Stimulated activated CD8-positive, alpha-beta memory T cell treated with anti-CD3 and anti-CD28 coated beads, Interleukin-2, amount 100 ng/mL, for 48 hours (primary cell): Measurements from ENCODE around the gene RPP30.
"Not testable (repeated sequence)": the region's sequence is repeated elsewhere in the genome, so short reads cannot be mapped to it uniquely, and the experiment has no call there.

ENCODE experiments used
- DNase-seq, 2 donors: peaks; one replicate each; pipeline ENCODE4 v3.0.0-alpha.2; 2020; ENCODE audit warnings: low read depth in 2 of 2

The RPP30 gene

DNA sequence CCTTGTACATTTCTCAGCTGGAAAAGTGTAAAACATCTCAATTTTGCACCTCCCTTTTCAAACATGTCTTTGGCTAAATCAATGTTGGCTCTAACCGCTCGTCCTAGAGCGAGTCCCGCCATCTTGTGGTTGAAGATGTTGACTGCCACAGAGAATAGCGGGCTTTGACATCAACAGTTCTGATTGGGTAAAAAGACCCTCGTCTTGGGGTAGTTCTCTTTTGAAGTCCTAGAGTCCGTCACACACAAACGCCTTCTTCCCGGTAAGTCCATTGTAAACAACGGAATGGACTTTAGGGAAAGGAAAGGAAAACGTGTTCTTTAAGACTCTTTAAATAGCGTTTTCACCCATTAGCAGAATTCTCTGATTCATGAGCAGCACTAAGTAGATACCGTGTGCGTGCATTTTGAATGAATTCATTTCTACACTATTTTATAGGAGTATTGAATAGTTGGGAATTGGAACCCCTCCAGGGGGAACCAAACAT is 452 bp upstream of the RPP30 start:
- DNase-seq: no peak

DNA sequence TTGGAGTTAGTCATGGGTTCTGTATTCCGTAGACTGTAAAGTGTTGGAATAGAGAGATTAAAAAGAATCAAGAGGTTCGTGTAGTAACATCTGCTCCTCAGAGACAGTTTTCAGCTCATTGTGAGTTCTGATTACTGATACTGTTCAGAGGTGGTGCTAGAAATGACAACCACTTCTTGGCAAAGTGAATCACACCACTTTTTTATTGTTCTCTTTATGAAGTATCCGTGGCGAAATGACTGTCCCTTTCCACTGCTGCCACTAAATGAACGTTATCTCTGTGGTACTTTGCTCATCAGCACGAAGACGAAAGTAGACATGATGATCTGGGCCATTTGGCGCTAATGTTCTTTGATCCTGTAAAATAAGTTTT is 860 bp downstream of the RPP30 start:
- DNase-seq: peak in 1 of 2 donors; percentile 5

DNA sequence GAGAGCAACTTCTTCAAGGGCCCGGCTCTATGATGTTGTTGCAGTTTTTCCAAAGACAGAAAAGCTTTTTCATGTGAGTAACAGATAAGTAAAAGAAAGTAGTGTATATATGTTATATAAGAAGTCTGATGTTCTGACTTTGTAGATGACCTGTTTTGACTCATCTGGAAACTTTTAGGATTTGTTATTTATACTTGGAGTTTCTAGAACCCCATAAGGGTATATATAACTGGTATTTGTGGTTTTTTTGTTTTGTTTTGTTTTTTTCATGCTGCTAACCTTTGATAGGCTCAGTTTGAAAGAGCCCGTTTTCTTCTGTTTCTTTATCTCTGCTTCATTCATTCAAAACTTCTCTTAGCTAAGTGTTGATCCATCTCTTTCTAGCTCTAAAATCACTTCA is 7.3 kb downstream of the RPP30 start:
- DNase-seq: no peak

DNA sequence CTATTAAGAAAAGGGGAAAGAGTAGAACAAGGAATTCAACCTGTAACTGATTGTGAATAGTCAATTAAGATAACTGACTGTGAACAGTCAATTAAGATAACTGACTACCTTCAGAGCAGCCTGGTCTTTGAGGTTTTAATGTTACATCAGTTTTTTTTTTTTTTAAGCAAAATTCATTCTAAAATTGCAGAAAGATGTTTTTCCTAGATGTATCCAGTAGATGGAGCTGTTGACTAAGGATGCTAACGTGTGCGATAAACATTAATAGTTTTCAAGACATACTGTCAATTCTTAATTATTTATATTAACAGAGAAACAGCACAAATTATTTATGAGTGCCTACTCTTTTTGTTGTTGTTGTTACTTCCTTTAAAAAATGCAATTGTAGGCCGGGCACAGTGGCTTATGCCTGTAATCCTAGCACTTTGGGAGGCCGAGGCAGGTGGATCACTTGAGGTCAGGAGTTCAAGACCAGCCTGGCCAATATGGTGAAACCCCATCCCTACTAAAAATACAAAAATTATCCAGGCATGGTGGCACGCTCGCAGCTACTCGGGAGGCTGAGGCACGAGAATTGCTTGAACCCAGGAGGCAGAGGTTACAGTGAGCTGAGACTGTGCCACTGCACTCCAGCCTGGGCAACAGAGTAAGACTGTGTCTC is 8.4 kb downstream of the RPP30 start:
- not testable (repeated sequence) for DNase-seq

DNA sequence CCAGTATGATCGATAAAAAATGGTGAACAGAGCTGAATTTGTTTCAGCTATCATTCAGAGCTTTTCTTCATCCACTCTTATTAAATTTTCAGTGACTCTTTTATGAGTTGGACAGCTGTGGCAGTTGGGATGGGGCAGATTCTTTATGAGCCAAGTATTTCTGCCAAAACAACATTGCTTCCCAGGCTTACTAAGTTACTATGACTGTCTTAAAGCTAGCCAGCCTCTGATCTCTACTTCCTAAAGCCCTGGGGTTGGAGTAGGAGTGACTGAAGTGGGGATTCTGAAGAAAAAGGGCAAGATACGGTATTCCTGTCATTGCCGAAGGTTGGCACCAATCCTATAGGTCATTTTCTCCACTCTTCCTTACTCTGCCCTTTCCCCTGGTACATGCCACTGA is 12.7 kb downstream of the RPP30 start:
- no peak for DNase-seq

DNA sequence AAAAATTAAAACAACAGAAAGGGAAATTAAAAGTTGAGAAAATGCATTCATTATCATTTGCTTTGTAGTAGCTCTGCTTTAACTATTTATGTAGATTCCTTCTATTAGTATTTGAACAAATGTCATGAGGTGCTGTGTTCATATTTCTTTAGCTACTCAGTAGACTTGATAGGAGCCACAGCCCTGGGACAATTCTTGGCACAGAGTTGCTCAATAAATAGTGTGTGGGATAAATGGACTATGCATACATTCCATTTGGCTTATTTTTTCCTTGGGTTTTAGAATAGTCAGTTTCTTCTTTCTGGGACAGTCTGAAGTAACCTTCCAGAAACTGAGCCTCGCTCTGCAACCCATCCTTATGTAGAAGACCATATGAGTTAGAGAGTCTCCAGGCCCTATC is 13.4 kb downstream of the RPP30 start:
- no peak for DNase-seq

DNA sequence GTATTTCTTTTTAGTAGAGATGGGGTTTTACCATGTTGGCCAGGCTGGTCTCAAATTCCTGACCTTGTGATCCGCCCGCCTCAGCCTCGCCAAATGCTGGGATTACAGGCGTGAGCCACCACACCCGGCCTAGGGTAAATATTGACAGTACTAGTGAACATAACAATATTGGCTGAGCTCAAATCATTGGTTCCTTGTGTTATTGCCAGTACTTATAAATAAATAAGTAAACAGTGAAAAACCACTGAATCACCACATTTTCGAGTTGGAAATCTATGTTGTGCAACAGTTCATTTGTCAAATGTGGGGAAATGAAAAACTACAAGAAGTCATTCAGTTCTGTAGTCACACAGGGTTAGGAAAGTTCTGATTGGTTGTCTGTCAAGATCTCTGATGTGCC is 15.8 kb downstream of the RPP30 start:
- no peak for DNase-seq

DNA sequence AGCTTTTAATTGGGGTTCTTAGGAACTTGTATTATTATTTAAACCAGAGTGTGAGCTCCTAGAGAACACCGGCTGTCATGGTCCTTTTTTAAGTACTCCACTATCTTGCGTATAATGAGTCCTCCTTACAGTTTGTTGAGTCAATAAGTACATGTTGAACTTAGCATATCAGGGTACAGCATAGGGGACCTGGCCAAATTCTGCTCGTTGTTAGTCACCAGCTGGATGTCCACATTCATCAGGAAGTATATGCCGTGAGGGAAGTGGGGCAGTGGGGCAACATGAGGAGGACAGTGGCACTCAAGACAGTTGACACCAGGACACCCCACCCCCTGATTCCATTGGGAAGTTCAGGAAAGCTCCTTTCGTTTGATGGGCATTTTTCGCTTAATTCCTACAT is 16.6 kb downstream of the RPP30 start:
- no peak for DNase-seq

DNA sequence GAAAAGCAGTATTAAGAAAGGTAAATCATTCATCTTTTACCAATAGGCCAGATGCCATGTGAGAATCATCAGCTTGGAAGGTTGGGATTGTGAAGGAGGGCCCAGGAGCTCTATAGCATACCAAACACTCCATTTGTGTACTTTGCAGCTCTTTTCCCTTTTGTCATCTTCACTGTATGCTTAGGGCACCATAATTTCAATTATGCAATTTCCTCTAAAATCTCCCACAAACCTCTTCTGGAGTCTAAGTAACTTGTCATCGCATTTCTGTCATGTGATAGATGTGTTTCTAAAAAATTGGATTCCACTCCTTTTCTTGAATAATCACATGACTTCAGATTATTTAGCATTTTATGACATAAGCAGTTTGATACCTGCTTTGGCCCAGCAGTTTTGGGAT is 17.9 kb downstream of the RPP30 start:
- no peak for DNase-seq

DNA sequence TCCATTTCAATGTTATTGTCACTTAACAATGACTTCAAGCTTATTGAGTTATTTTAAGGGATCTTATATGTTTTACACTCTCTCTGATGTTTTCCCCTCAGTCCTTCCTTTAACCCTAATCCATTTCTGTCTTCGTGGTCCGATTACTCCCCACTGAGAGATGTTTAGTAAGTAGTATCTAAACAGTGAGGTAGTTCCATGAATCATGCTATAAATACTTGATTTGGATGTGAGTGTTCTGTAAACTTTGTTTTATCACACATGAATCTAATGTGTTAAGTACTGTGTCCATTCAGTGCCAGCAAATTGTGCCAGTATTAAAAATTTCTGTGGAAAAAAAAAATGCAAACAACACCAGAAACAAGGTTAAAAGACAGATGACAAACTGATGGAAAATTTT is 18.6 kb downstream of the RPP30 start:
- DNase-seq: no peak

DNA sequence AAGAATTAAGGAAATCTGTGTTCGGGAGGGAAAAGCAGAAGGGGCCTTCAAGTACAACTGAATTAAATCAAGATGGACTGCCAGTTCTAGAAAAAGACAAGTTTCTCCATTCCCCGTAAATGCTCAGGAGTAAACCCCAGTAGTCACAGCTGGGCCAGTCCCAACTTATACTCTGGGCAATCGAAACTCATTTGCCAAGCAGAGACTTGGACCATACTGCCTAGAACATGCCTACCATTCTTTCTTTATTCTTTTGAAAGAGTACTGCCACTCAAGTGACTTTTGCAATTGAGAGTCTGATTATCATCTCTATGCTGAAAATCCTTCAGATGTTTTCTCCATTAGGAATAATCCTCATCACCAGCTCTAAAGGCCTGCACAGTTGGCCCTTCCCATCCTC is 21.4 kb downstream of the RPP30 start:
- no peak for DNase-seq

DNA sequence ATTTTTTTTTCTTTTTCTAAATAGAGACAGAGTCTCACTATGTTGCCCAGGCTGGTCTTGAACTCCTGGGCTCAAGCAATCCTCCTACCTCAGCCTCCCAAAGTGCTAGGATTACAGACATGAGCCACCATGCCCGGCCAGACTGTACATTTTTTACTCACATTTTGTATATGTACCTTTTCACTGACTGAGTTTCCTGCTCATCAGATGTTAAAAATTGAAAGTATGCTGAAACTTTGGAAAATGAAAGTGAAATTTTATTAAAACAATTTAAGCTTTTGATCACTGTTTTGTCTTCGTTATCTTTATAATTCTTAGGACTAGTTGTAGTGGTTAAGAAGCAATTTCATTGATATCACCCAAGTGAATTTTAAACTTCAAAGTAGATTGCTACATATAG is 25.1 kb downstream of the RPP30 start:
- DNase-seq: not testable (repeated sequence)

DNA sequence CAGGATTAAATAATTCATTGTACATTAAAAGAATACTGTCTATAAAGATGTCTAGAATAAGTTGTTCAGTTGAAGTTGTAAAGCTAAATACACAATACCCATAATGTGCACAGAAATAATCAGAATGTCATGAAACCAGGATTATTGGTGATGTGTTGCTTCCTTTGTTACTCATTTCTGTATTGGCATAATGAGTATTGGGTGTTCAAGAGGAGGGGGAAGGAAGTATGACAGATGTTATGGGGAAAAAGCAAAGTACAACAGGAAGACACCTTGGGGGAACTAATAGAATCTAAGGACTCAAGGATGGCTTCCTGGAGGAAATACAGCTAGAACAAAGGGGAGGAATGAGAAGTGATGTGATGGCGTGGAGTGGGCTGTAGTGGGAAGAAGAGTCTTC is 34.2 kb downstream of the RPP30 start:
- no peak for DNase-seq

DNA sequence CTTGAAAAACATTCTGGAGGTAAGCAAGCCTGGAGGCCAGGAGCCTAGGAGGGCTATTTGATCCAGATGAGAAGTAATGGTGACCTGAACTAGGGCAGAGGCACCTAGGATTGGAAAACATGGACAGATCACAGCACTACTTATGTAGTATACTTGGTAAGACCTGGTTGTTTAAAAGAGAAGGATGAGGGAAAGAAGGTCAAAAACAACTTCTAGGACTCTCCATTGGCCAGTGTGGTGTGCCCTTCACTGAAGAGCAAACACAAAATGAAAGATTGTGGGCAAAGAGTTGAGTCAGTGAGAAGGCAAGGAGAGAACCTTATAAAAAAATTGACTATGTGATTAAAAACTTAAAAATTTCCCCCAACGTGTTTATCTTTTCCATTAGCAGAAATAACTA is 34.8 kb downstream of the RPP30 start:
- no peak for DNase-seq

DNA sequence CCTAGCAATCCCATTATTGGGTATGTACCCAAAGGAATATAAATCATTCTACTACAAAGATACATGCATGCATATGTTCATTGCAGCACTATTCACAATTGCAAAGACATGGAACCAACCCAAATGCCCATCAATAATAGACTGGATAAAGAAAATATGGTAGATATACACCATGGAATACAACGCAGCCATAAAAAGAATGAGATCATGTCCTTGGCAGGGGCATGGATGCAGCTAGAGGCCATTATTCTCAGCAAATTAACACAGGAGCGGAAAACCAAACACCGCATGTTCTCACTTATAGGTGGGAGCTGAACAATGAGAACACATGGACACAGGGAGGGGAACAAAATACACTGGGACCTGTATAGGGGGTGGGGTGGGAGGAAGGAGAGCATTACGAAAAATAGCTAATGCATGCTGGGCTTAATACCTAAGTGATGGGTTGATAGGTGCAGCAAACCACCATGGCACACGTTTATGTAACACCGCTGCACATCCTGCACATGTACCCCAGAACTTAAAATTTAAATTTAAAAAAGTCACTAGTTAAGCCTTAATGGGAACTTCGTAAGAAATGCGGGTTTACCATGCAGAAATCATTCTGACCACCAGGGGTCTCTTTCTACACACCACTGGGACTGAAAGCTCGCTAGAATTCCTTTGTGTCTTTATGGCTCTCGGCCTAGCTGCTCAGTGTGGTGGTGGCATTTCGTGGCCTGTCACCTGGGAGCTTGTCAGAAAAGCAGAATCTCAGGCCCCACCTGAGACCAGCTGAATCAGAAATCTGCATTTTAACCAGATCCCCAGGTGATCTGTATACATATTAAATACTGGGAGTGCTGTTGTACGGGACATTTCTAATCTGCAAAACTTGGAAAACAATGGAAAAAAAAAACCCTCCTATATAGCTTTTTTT is 39.6 kb downstream of the RPP30 start:
- DNase-seq: peak; percentile 2 to 20

DNA sequence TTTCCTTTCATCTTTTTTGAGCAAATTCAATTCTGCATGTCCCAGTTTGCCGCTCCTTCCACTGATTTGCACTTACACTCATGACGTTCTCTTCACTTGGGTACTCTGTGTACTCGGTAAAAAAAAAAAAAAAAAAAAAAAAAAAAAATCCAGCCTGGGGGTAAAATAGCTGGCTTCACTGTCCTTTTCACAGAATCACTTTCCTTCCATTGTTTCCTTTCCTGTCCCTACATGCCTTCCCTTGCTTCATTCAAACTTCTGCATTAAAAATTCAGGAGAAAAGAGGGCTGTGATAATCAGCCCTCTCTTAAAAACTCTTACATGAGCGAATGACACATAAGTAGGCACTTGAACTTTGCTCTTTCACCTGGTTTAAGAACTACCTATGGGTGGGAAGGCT is 40.4 kb downstream of the RPP30 start:
- DNase-seq: no peak

DNA sequence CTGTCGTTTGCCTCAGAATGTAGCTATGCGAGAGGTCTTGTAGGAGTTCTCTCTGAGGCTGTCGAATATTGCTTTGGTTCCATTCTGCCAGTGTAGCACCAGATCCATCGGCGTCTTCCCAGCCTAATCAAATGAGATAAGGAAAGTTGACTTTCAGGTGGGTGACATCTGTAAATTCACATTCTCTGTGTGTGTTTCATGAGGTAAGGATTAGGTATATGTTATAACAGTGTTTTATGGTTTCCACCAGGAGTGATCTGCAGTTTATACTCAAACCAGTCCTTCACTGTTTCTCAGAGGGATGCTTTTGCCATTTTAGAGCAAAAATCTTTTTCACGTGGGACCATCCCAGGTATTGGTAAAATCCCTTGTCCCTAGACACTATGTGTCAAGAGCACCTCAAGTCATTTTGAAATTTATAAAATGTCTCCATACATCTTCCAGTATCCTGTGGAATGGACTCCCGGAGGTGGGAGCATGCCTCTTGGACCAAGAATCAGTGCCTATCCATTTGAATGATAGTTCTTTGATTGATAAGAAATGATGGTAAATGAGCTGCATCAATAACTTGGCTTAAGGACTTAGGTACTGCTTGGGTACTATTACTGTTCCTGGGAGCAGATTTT is 41.2 kb downstream of the RPP30 start:
- no peak for DNase-seq

DNA sequence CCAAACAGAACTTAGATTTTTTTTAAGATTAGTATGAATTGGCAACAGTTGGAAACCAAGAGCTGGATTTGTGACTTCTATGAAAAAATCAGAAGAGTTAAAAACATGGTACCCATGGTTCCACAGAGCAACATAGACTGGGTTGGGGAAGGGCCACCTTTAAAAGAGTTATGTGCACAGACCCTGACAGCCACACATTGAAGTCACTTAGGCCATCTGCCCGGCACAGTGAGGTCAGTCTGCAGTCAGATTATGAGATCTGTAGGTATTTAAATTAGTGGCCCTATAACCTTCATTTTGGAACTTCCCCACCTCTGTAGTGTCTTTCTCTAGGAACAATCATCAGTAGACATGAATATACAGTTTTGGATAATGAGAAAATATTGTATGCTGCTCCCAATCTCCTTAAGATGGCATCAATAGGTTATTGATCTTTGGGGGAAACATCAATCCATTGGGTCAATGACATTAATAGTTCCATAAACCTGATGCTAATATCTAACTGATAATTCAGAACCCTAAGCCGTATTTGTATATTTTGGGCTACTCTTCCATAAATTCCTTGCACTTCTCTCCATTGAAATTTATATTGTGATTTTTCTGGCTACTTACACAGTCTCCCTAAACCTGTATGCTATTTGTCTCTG is 42.1 kb downstream of the RPP30 start:
- DNase-seq: no peak

DNA sequence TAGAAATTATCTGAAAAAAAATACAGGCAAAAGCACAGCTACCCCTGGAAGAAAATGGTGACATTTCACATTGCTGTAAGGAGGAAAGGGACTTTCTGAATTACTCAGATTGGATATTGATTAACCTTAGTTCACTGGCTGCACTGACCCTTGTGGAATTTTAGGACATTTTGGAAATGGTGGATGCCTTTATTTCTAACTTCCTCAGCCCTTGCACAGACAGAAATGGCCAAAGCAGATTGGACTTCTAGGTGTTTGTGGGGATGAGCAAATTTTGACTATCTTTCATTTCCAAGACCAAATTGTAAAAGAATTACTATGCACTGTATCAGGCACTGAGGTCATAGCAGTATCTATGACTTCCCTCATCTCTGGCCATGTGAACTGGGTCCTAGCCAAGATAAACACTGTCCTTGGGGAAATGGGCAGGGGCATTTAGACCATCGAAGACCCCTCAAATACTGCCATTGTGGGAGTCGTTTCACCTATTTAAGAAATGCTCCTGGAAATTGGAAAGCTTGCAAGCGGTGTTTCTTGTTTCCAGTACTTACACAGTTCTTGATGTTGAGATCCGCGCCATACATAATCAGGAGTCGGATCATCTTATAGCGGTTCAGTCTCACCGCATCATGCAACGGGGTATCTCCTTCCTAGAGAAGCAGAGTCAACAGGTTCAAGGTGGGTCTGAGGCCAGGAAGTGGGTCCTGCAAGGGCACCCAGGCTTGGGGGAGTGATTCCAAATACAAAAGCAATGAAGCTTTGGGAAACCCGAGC is 43.4 kb downstream of the RPP30 start:
- DNase-seq: no peak

DNA sequence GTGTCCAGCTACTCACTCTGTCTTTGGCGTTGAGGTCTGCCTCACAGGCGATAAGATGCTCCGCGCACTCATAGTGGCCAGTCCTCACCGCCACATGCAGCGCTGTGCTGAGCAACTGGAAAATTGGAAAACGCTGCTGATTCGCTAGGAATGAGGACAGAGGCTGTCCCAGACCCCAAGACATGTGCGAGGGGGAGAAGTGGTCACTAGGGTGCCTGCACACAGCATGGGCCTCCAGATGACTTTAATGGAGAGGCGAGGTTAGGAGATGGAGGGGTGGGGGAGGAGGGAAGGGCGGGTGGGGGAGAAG is 43.9 kb downstream of the RPP30 start:
- DNase-seq: no peak

DNA sequence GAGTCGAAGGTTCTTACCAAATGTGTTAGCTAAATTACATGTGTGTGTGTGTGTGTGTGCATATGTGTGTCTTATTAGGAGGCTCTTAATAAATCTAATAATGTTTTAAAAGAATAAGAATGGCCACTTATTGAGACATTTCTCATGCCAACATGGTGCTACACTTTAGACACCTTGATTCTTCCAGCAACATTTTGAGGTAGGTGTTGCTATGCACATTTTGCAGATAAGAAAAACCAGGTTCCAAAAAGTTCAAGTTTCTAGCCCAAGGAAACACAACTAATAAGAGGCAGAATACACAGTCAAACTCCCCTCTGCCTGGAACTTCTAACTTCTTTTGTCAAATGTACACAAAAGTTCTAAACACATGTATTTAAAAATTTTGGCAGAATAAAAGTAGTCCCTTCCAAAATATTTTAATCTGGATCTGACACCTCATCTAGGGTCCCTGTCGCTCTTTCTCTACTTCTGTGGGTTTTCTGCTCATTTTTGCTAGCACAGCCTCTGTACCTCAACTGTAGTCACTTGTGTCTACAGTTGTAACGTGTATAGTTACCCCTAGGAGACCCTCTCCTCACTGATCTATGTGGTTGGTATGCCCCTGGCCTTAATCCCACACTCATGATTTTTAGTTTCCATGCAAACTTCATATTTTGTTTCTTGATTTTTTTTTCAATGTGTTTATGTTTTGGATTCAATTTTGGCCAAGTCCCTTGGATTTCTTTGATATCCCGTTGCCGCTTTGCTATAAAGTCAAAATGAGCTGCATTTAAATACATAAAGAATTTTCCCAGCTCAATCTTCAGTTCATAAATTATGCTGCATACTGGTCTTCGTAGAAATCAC is 44.8 kb downstream of the RPP30 start:
- no peak for DNase-seq
